HepG2 (cell line): Measurements from ENCODE around the gene IL24. TPM values are rescaled to one million over a fixed set of nuclear protein-coding genes. Genes with fewer than 3 reads are reported as not detected.

Experiments used
- ATAC-seq: fragments of 200-7000 bp; cut with Tn5 transposase; 3 replicates; pipeline ENCODE4 v1.9.1; 2020; ENCODE audit warnings: mild to moderate bottlenecking, moderate library complexity
- BruUV-seq: library from RNA; stranded (reverse); fragments of 400-500 nt; replicated peaks from 2 replicates; lab custom pipeline; 2021; lab: Mats Ljungman, UMichigan
- CTCF ChIA-PET: fragments of 300-600 bp; formaldehyde crosslinking; extraction: SDS; loops from one replicate; lab custom pipeline; 2021; ENCODE audit warnings: low total read pairs, inconsistent platforms, low intra/inter-chr PET ratio; lab: Yijun Ruan, JAX
- POLR2A ChIA-PET: fragments of 350-600 bp; sonication (Branson Sonifier 250); formaldehyde crosslinking; loops from one replicate; lab custom pipeline; 2020; ENCODE audit warnings: antibody characterized with exemption, inconsistent platforms; lab: Yijun Ruan, JAX
- DNase-seq: peaks from one replicate; pipeline ENCODE4 v3.0.0-alpha.2; 2015; ENCODE audit warnings: low spot score
- FAIRE-seq: peaks from 3 replicates; lab custom pipeline; 2011; peaks lifted over from hg19 to GRCh38; lab: Jason Lieb, UNC
- H2AFZ ChIP-seq: one replicate; pipeline ENCODE4 v1.6.1; 2011; ENCODE audit warnings: low read length, inconsistent platforms
- H3K27ac ChIP-seq: fragments of 300-600 bp; 3 replicates; pipeline ENCODE4 v1.8.0; 2011; ENCODE audit warnings: mixed run types, mild to moderate bottlenecking, mixed read lengths, low read length, inconsistent platforms; ENCODE audit not compliant: insufficient read depth; ENCODE audit errors: extremely low read length
- H3K27me3 ChIP-seq, 2 experiments: fragments of 200-600 bp in 1 of 2; 2 replicates in 1 of 2; 3 replicates in 1 of 2; pipeline versions ENCODE4 v1.6.0 to v1.8.0; 2011; ENCODE audit warnings: low read length in 2 of 2, mild to moderate bottlenecking in 2 of 2, moderate library complexity in 2 of 2, inconsistent platforms in 1 of 2; ENCODE audit not compliant: insufficient read depth in 2 of 2, control insufficient read depth in 1 of 2
- H3K36me3 ChIP-seq, 2 experiments: fragments of 200-600 bp in 1 of 2; replicated peaks in 1 of 2; 2 replicates in 1 of 2; 3 replicates in 1 of 2; pipeline versions ENCODE4 v1.5.1 to v1.8.0; 2011; ENCODE audit warnings: low read length in 2 of 2, inconsistent platforms in 1 of 2; ENCODE audit not compliant: insufficient read depth in 2 of 2, control insufficient read depth in 1 of 2
- H3K4me1 ChIP-seq: 2 replicates; pipeline ENCODE4 v1.5.1; 2012; ENCODE audit warnings: low read length, inconsistent platforms; ENCODE audit not compliant: insufficient read depth
- H3K4me2 ChIP-seq: 2 replicates; pipeline ENCODE4 v1.6.0; 2011; ENCODE audit warnings: low read depth, low read length, inconsistent platforms
- H3K4me3 ChIP-seq, 3 experiments: fragments of 200-600 bp in 1 of 3; sonication (generic), shearing (Covaris generic) in 1 of 3; replicated peaks in 1 of 3; 2 replicates each; pipeline ENCODE4 v1.5.1; 2011 to 2016; ENCODE audit warnings: low read length in 3 of 3, inconsistent platforms in 2 of 3, low read depth in 2 of 3, mild to moderate bottlenecking in 2 of 3, control low read depth in 1 of 3, mixed read lengths in 1 of 3; ENCODE audit not compliant: insufficient read depth in 1 of 3
- H3K79me2 ChIP-seq: one replicate; pipeline ENCODE4 v1.6.1; 2011; ENCODE audit warnings: low read length, inconsistent platforms; ENCODE audit not compliant: insufficient read depth
- H3K9ac ChIP-seq: 2 replicates; pipeline ENCODE4 v1.6.0; 2011; ENCODE audit warnings: mild to moderate bottlenecking, low read depth, low read length, inconsistent platforms; ENCODE audit not compliant: insufficient read depth
- H3K9me3 ChIP-seq: 2 replicates; pipeline ENCODE4 v1.5.1; 2012; ENCODE audit warnings: mild to moderate bottlenecking, low read length
- H4K20me1 ChIP-seq: 2 replicates; pipeline ENCODE4 v1.6.0; 2011; ENCODE audit warnings: inconsistent platforms, mild to moderate bottlenecking, low read length, moderate library complexity; ENCODE audit not compliant: insufficient read depth
- CC2D1A ChIP-seq: sonication (generic); formaldehyde crosslinking; IDR thresholded peaks from 2 replicates; pipeline ENCODE4 v1.8.1; 2023; ENCODE audit warnings: mild to moderate bottlenecking, missing genetic modification reagents
- DMAP1 ChIP-seq: IDR thresholded peaks from 2 replicates; pipeline ENCODE4 v1.6.1; 2016
- DNMT3B ChIP-seq: conservative IDR thresholded peaks from 2 replicates; pipeline ENCODE4 v1.6.1; 2016; ENCODE audit warnings: missing biosample characterization, control low read depth
- HNRNPK ChIP-seq: fragments of 200-400 bp; formaldehyde crosslinking; IDR thresholded peaks from 2 replicates; pipeline ENCODE4 v1.6.1; 2018; ENCODE audit warnings: low read length, low read depth, moderate library complexity, mild to moderate bottlenecking; ENCODE audit not compliant: poor library complexity, severe bottlenecking
- MAX ChIP-seq: IDR thresholded peaks from 2 replicates; pipeline ENCODE4 v1.6.1; 2012; ENCODE audit warnings: inconsistent platforms
- MEIS2 ChIP-seq: sonication (generic); formaldehyde crosslinking; IDR thresholded peaks from 2 replicates; pipeline ENCODE4 v1.9.0; 2021; ENCODE audit warnings: mild to moderate bottlenecking, missing genetic modification reagents
- NFKB2 ChIP-seq: sonication (generic); formaldehyde crosslinking; IDR thresholded peaks from 2 replicates; pipeline ENCODE4 v1.4.0; 2020; ENCODE audit warnings: missing genetic modification reagents, borderline replicate concordance
- NR2F1 ChIP-seq, 2 experiments: fragments of 450-650 bp in 1 of 2; formaldehyde crosslinking in 1 of 2; IDR thresholded peaks; 2 replicates each; pipeline versions ENCODE4 v1.5.0 to v1.6.1; 2016 to 2020; ENCODE audit warnings: mild to moderate bottlenecking in 1 of 2, missing compliant biosample characterization in 1 of 2, missing genetic modification reagents in 1 of 2, moderate library complexity in 1 of 2
- POLR2AphosphoS2 ChIP-seq: IDR thresholded peaks from 2 replicates; pipeline ENCODE4 v1.6.1; 2011; ENCODE audit warnings: low read depth, low read length, improper control_type of control experiment
- POLR2AphosphoS5 ChIP-seq: IDR thresholded peaks from 2 replicates; pipeline ENCODE4 v1.6.1; 2012; ENCODE audit warnings: low read depth, low read length
- REPIN1 ChIP-seq: sonication (generic); formaldehyde crosslinking; IDR thresholded peaks from 2 replicates; pipeline ENCODE4 v1.8.0; 2022; ENCODE audit warnings: missing genetic modification reagents, low read depth, mild to moderate bottlenecking, borderline replicate concordance
- RXRB ChIP-seq: IDR thresholded peaks from 2 replicates; pipeline ENCODE4 v1.6.1; 2016; ENCODE audit warnings: borderline replicate concordance, missing genetic modification reagents, missing compliant biosample characterization
- SATB2 ChIP-seq: sonication (generic); formaldehyde crosslinking; IDR thresholded peaks from 2 replicates; pipeline ENCODE4 v1.5.0; 2020; ENCODE audit warnings: missing genetic modification reagents
- SIX1 ChIP-seq: sonication (generic); formaldehyde crosslinking; IDR thresholded peaks from 2 replicates; pipeline ENCODE4 v1.4.0; 2020; ENCODE audit warnings: missing genetic modification reagents, borderline replicate concordance
- SNAPC2 ChIP-seq: sonication (generic); formaldehyde crosslinking; IDR thresholded peaks from 2 replicates; pipeline ENCODE4 v1.8.1; 2022; ENCODE audit warnings: mild to moderate bottlenecking, missing genetic modification reagents
- THYN1 ChIP-seq: sonication (generic); formaldehyde crosslinking; IDR thresholded peaks from 2 replicates; pipeline ENCODE4 v1.8.1; 2023; ENCODE audit warnings: low read depth, mild to moderate bottlenecking, moderate library complexity, missing genetic modification reagents, borderline replicate concordance
- YEATS4 ChIP-seq: sonication (generic); formaldehyde crosslinking; IDR thresholded peaks from 2 replicates; pipeline ENCODE4 v1.4.0; 2020; ENCODE audit warnings: missing genetic modification reagents, borderline replicate concordance
- ZMAT3 ChIP-seq: sonication (generic); formaldehyde crosslinking; conservative IDR thresholded peaks from 2 replicates; pipeline ENCODE4 v1.7.0; 2021; ENCODE audit warnings: missing genetic modification reagents
- ZNF225 ChIP-seq: sonication (generic); formaldehyde crosslinking; IDR thresholded peaks from 2 replicates; pipeline ENCODE4 v1.4.0; 2020; ENCODE audit warnings: mild to moderate bottlenecking, missing genetic modification reagents
- ZNF256 ChIP-seq: sonication (generic); formaldehyde crosslinking; conservative IDR thresholded peaks from 2 replicates; pipeline ENCODE4 v1.4.0; 2020; ENCODE audit warnings: missing genetic modification reagents
- ZNF282 ChIP-seq: fragments of 450-650 bp; IDR thresholded peaks from 2 replicates; pipeline ENCODE4 v1.6.1; 2018; ENCODE audit not compliant: partially characterized antibody
- ZNF567 ChIP-seq: sonication (generic); formaldehyde crosslinking; IDR thresholded peaks from 2 replicates; pipeline ENCODE4 v1.8.1; 2023; ENCODE audit warnings: mild to moderate bottlenecking, missing genetic modification reagents, borderline replicate concordance
- ZNF615 ChIP-seq: sonication (generic); formaldehyde crosslinking; IDR thresholded peaks from 2 replicates; pipeline ENCODE4 v1.5.0; 2020; ENCODE audit warnings: mild to moderate bottlenecking, missing genetic modification reagents, borderline replicate concordance
- ZNF678 ChIP-seq: sonication (generic); formaldehyde crosslinking; IDR thresholded peaks from 2 replicates; pipeline ENCODE4 v1.4.0; 2020; ENCODE audit warnings: mild to moderate bottlenecking, missing genetic modification reagents
- ZNF710 ChIP-seq: sonication (generic); formaldehyde crosslinking; IDR thresholded peaks from 2 replicates; pipeline ENCODE4 v1.5.0; 2020; ENCODE audit warnings: mild to moderate bottlenecking, missing genetic modification reagents, borderline replicate concordance
- ZNF768 ChIP-seq: sonication (generic); formaldehyde crosslinking; IDR thresholded peaks from 2 replicates; pipeline ENCODE4 v1.4.0; 2020; ENCODE audit warnings: missing genetic modification reagents
- WGBS: methylation state at CpG from one replicate; pipeline ENCODE4 v1.1.6; 2017; ENCODE audit warnings: low lambda C conversion rate; 5-methylcytosine and 5-hydroxymethylcytosine counted together
- in situ Hi-C: cut with HindIII; loops from 2 replicates; pipeline ENCODE4 v1.10.0; 2017; ENCODE audit warnings: low pct_unique_long_range_greater_than_20kb; ENCODE audit not compliant: extremely low pct_ligation_motif_present
- intact Hi-C: fragments of 100-400 bp; cut with micrococcal nuclease; formaldehyde crosslinking; loops from one replicate; pipeline ENCODE4 v1.10.0; 2022; ENCODE audit not compliant: unreplicated experiment
- polyA plus RNA-seq, 8 experiments: library from polyadenylated mRNA; depleted of rRNA in 3 of 8; stranded (reverse) in 7 of 8; unstranded in 1 of 8; fragments of >200 nt; fragmentation: Illumina TruSeq in 4 of 8; extraction: Trizol in 4 of 8; gene quantifications; 2 replicates each; pipeline versions ENCODE4 v1.2.1 to v1.2.3, GENCODE V29; 2011 to 2016; ENCODE audit warnings: low read depth in 4 of 8, missing spikeins in 1 of 8, mixed read lengths in 1 of 8; ENCODE audit not compliant: insufficient read depth in 1 of 8
- total RNA-seq, 5 experiments: library from RNA; depleted of rRNA; stranded (reverse); fragments of >200 nt; fragmentation: Illumina TruSeq; extraction: Trizol; gene quantifications; 2 replicates each; pipeline ENCODE4 v1.2.3, GENCODE V29; 2016; ENCODE audit warnings: low read depth in 1 of 5

The IL24 gene
- total and polyA plus RNA-seq, 2 of the 13 experiments (the other 11 are each of a cell fraction or from before 2014, with no cell fraction given), result not detected

GRCh38 chr1:206935491-206936067 lies 38.3 kb downstream of the IL24 start:
- no TSS peak for BruUV-seq
- ChIA-PET POLR2A (no interaction called here), CTCF (interaction anchor here (0.7 to 4.8 kb wide), 3 partner anchors 45 to 142 kb away, joined by 3 to 87 read pairs (median 9); no protein-coding TSS in a partner anchor)
- H3K36me3 ChIP-seq, result no peaks in the 10 kb centered on the region
- H3K4me1 ChIP-seq, result no peaks in the 10 kb centered on the region
- in situ Hi-C loops (loop anchor here (10.0 kb wide), 1 partner anchor 139 kb away; no protein-coding TSS in a partner anchor), intact Hi-C loops (loop anchor here (1.0 to 2.0 kb wide), 3 partner anchors 43 to 143 kb away; no protein-coding TSS in a partner anchor)
- ATAC-seq, result peak; percentile 99
- no peak overlapping the region for H3K27ac ChIP-seq
- no peaks in the 10 kb centered on the region for H3K9me3 ChIP-seq
- H4K20me1 ChIP-seq, result no peaks in the 10 kb centered on the region
- DNase-seq, result peak; percentile 69
- 24% methylated on average over 16 of the region's 19 CpGs for WGBS
- H2AFZ ChIP-seq, result no peak overlapping the region
- 0 out of 2 replicates have a peak overlapping the region, but pooled peaks have one; percentile 22 for H3K4me2 ChIP-seq
- peak; percentile 57 for FAIRE-seq
- H3K27me3 ChIP-seq, result peaks cover 2 to 6% of the 10 kb centered on the region in 2 experiments; a peak in 3 of 5 replicates
- no peak overlapping the region for H3K4me3 ChIP-seq
- H3K9ac ChIP-seq, result no peak overlapping the region
- no peaks in the 10 kb centered on the region for H3K79me2 ChIP-seq
- TF ChIP-seq POLR2AphosphoS5 (no peak), NFKB2 (no peak), ZNF768 (peak; percentile 37; the same call in 1 of the 2 replicates), ZNF282 (no peak), ZNF615 (CRISPR knock-in tag) (no peak), ZNF567 (CRISPR knock-in tag) (no peak), SATB2 (no peak), THYN1 (CRISPR knock-in tag) (no peak), SNAPC2 (no peak), DNMT3B (no peak), ZNF256 (CRISPR knock-in tag) (no peak), RXRB (CRISPR knock-in tag) (no peak), ZNF225 (CRISPR knock-in tag) (no peak), YEATS4 (CRISPR knock-in tag) (no peak), HNRNPK (no peak), ZNF710 (CRISPR knock-in tag) (no peak), MEIS2 (CRISPR knock-in tag) (no peak), REPIN1 (no peak; the same call in 1 of the 2 replicates), DMAP1 (CRISPR knock-in tag) (no peak), CC2D1A (CRISPR knock-in tag) (no peak), NR2F1 (CRISPR knock-in tag; IDR thresholded peaks at IDR 0.05) (no peak), ZMAT3 (CRISPR knock-in tag) (no peak), ZNF678 (no peak), SIX1 (CRISPR knock-in tag) (no peak), POLR2AphosphoS2 (no peak), MAX (no peak; the same call in 1 of the 2 replicates)
